Cardiac muscle cell (in vitro differentiated cells and primary cell): ENCODE results near the gene WDR72. TPM values are rescaled to one million over a fixed set of nuclear protein-coding genes. Genes with fewer than 3 reads are reported as not detected.

Source experiments
- DNase-seq, 2 donors: peaks; one replicate each; pipeline versions ENCODE4 v3.0.0 to v3.0.0-alpha.2; 2010 to 2017; ENCODE audit warnings: low read depth in 1 of 2, low spot score in 1 of 2
- H3K27ac ChIP-seq: fragments of 200-600 bp; sonication (generic); 2 replicates; pipeline ENCODE4 v1.5.1; 2016
- H3K27me3 ChIP-seq: fragments of 200-600 bp; sonication (generic); 2 replicates; pipeline ENCODE4 v1.6.0; 2016; ENCODE audit warnings: control low read depth
- H3K36me3 ChIP-seq: fragments of 200-600 bp; sonication (generic); 2 replicates; pipeline ENCODE4 v1.5.1; 2016; ENCODE audit warnings: control low read depth
- H3K4me1 ChIP-seq: fragments of 200-600 bp; sonication (generic); 2 replicates; pipeline ENCODE4 v1.8.1; 2017; ENCODE audit warnings: low read depth, mild to moderate bottlenecking, mixed run types
- H3K4me3 ChIP-seq: fragments of 200-600 bp; sonication (generic); 2 replicates; pipeline ENCODE4 v1.5.1; 2016; ENCODE audit warnings: mild to moderate bottlenecking
- H3K9me3 ChIP-seq: fragments of 200-600 bp; sonication (generic); 2 replicates; pipeline ENCODE4 v1.5.1; 2017; ENCODE audit warnings: low read depth, mild to moderate bottlenecking, control low read depth
- polyA plus RNA-seq: library from polyadenylated mRNA; unstranded; fragments of >200 nt; fragmentation: Nextera tagmentation; extraction: Ambion mirVana; gene quantifications from 2 replicates; pipeline ENCODE4 v1.2.1, GENCODE V29; 2016
- total RNA-seq: library from RNA; depleted of rRNA; stranded (reverse); fragments of >200 nt; gene quantifications from 2 replicates; pipeline ENCODE4 v1.2.3, GENCODE V29; 2016
- TF ChIP-seq, protein P1 (sequence below): IDR thresholded peaks from 2 replicates; pipeline ENCODE4 v1.5.1; 2012; ENCODE audit warnings: low read depth, mild to moderate bottlenecking, low read length

WDR72 gene
- total and polyA plus RNA-seq, 2 experiments from 2014 or later, result 4.5 to 8.9 TPM

DNA sequence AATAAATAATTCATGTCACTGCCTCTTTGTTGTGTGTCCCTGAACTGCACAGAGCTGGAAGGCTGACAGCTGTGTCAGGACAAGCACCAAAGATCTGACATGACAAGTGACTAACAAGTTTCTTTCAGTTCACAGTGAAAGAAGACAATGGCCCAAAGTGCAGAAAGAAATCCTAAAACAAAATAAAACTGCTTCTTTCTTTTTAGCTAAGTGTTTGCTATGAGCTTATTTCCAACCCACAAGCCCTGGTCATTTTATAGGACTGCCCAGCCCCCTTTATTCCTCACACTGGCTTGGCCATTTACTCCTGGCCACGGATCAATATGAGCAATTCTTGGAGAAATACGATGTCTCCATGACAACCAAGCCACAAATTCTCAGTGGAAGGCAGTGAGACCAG lies 238.5 kb downstream of the WDR72 start:
- DNase-seq, result no peak
- Histone ChIP-seq H3K27me3 (no peaks in the 10 kb centered on the region), H3K27ac (no peak overlapping the region), H3K36me3 (no peaks in the 10 kb centered on the region), H3K4me1 (peaks cover 34% of the 10 kb centered on the region), H3K4me3 (no peak overlapping the region), H3K9me3 (no peaks in the 10 kb centered on the region)
- TF ChIP-seq, protein P1, sequence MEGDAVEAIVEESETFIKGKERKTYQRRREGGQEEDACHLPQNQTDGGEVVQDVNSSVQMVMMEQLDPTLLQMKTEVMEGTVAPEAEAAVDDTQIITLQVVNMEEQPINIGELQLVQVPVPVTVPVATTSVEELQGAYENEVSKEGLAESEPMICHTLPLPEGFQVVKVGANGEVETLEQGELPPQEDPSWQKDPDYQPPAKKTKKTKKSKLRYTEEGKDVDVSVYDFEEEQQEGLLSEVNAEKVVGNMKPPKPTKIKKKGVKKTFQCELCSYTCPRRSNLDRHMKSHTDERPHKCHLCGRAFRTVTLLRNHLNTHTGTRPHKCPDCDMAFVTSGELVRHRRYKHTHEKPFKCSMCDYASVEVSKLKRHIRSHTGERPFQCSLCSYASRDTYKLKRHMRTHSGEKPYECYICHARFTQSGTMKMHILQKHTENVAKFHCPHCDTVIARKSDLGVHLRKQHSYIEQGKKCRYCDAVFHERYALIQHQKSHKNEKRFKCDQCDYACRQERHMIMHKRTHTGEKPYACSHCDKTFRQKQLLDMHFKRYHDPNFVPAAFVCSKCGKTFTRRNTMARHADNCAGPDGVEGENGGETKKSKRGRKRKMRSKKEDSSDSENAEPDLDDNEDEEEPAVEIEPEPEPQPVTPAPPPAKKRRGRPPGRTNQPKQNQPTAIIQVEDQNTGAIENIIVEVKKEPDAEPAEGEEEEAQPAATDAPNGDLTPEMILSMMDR, result no peak

DNA sequence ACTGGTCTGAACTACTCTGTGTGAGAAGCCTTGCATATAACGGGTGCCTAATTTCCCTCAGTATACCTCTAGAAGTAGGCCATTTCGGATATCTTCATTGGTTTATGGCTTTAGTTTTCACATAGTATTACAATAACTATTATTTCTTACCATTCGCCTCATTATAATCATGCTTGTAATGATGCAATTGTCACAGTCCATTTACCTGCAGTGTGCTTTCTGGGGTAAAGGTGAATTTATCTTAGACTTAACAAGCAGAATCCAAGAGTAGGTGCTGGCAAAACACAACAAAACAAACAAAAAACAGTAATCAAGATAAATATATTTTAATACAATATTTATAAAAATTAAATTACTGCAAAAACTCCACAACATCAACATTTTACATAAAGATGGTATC lies 246.0 kb downstream of the WDR72 start:
- no peak for DNase-seq
- Histone ChIP-seq H3K9me3 (no peaks in the 10 kb centered on the region), H3K27ac (no peak overlapping the region), H3K27me3 (no peaks in the 10 kb centered on the region), H3K36me3 (no peaks in the 10 kb centered on the region), H3K4me1 (no peaks in the 10 kb centered on the region), H3K4me3 (no peak overlapping the region)
- TF ChIP-seq, protein P1, result no peak

DNA sequence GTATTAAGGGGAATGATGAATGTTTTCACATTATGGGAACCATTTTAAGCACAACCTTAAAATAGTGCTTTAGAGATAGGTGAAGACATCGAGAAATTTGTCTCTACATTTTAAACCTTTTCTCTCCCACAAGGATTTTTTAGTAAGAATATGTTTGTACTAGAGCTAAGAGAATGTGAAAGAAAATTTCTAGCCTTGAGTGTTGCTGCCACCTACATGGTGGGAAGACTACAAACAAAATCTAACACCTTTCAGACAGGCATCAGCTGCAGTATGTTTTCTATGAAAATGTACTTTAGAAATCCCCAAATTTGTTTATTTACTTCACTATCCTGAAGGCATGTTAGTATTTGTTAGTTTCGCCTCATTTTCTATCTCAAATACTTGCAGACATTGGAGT lies 247.4 kb downstream of the WDR72 start:
- no peaks in the 10 kb centered on the region for H3K27me3 ChIP-seq
- H3K4me3 ChIP-seq, result no peak overlapping the region
- H3K4me1 ChIP-seq, result no peaks in the 10 kb centered on the region
- DNase-seq, result no peak
- TF ChIP-seq, protein P1, result no peak
- no peaks in the 10 kb centered on the region for H3K36me3 ChIP-seq
- H3K9me3 ChIP-seq, result no peaks in the 10 kb centered on the region
- H3K27ac ChIP-seq, result no peak overlapping the region

DNA sequence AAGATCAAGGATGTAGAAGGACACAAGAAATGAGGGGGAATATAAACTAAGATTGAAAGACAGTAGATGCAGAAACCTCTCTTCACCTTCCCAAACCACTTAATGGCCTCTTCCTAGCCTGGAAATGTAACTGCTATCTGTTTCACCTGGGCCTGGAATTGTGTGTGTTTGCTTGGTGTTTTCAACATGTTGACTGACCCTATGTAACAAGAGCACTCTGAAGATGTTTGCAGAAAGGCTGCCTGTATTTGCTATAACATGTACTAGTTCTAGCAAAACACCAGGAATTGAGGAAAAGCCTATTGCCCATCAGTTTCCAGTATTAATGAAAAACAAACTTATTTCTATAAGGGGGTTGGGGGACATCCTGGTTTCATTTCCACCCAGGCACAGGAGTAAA lies 248.3 kb downstream of the WDR72 start:
- TF ChIP-seq, protein P1, result no peak
- no peaks in the 10 kb centered on the region for H3K27me3 ChIP-seq
- DNase-seq, result no peak
- H3K27ac ChIP-seq, result no peak overlapping the region
- H3K4me3 ChIP-seq, result no peak overlapping the region
- no peaks in the 10 kb centered on the region for H3K36me3 ChIP-seq
- H3K4me1 ChIP-seq, result no peaks in the 10 kb centered on the region
- H3K9me3 ChIP-seq, result no peaks in the 10 kb centered on the region

DNA sequence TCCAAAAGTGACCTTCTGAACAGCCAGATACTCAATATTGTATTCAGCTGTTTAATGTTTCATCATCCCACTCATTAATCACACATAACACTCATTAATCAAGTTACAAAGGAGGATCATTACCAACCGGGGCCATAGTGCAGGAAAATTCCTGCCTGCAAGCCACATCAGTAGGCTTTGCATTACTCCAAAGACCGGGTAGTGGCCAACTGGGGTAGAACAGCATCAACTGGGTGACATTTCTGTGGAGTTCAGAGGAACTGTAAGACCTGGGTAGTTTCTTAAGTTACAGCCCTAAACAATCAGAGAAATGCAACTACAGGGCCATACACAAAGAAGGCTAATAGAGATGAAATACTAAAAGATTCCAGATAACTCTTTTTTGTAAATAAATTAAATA lies 253.1 kb downstream of the WDR72 start:
- no peak for DNase-seq
- Histone ChIP-seq H3K4me3 (no peak overlapping the region), H3K27ac (no peak overlapping the region), H3K36me3 (no peaks in the 10 kb centered on the region), H3K9me3 (no peaks in the 10 kb centered on the region), H3K4me1 (no peaks in the 10 kb centered on the region), H3K27me3 (no peaks in the 10 kb centered on the region)
- TF ChIP-seq, protein P1, result no peak

DNA sequence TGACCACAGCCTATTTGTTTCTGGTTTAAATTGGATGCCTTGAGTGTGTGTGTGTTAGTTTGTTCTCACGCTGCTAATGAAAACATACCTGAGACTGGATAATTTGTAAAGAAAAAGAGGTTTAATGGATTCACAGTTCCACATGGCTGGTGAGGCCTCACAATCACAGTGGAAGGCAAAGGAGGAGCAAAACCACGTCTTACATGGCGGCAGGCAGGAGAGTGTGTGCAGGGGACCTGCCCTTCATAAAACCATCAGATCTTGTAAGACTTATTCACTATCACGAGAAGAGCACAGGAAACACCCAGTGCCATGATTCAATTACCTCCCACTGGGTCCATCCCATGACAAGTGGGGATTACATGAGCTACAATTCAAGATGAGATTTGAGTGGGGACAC lies 260.5 kb downstream of the WDR72 start:
- no peaks in the 10 kb centered on the region for H3K27me3 ChIP-seq
- H3K36me3 ChIP-seq, result no peaks in the 10 kb centered on the region
- H3K4me1 ChIP-seq, result no peaks in the 10 kb centered on the region
- H3K9me3 ChIP-seq, result no peaks in the 10 kb centered on the region
- DNase-seq, result no peak
- H3K4me3 ChIP-seq, result no peak overlapping the region
- TF ChIP-seq, protein P1, result no peak
- no peak overlapping the region for H3K27ac ChIP-seq
